Stomach (tissue), 9 donors: ENCODE results near the gene PLCB1. TPM values are rescaled to one million over a fixed set of nuclear protein-coding genes. Genes with fewer than 3 reads are reported as not detected.

Source experiments
- DNase-seq, 2 donors: peaks; one replicate each; pipeline versions ENCODE4 v3.0.0 to v3.0.0-alpha.2; 2013 to 2019
- H3K27ac ChIP-seq, 5 donors: fragments of 200-600 bp in 4 of 5; sonication (generic) in 4 of 5; one replicate each; pipeline ENCODE4 v1.5.1; 2013 to 2019; ENCODE audit warnings: mild to moderate bottlenecking in 1 of 5, moderate library complexity in 1 of 5
- H3K27me3 ChIP-seq, 3 donors: fragments of 200-600 bp; sonication (generic); one replicate each; pipeline ENCODE4 v1.5.1; 2017 to 2019; ENCODE audit warnings: mixed run types in 1 of 3
- H3K36me3 ChIP-seq, 4 donors: fragments of 200-600 bp; sonication (generic); 1 replicate in 3 of 4; 2 replicates in 1 of 4; pipeline ENCODE4 v1.5.1; 2016 to 2019
- H3K4me1 ChIP-seq, 4 donors: fragments of 200-600 bp; sonication (generic); one replicate each; pipeline ENCODE4 v1.5.1; 2016 to 2019
- H3K4me3 ChIP-seq, 4 donors: fragments of 200-600 bp; sonication (generic) in 3 of 4; one replicate each; pipeline ENCODE4 v1.5.1; 2016 to 2019; ENCODE audit warnings: mild to moderate bottlenecking in 1 of 4
- H3K9me3 ChIP-seq, 4 donors: fragments of 200-600 bp; sonication (generic); one replicate each; pipeline ENCODE4 v1.5.1; 2016 to 2019
- EP300 ChIP-seq: sonication (generic); formaldehyde crosslinking; IDR thresholded peaks from one replicate; pipeline ENCODE4 v1.6.1; 2017; ENCODE audit warnings: antibody characterized with exemption
- POLR2A ChIP-seq, 4 donors: fragments of 450-650 bp; IDR thresholded peaks; one replicate each; pipeline ENCODE4 v1.6.1; 2016; ENCODE audit warnings: antibody characterized with exemption in 4 of 4, control low read depth in 2 of 4, mild to moderate bottlenecking in 1 of 4, moderate library complexity in 1 of 4
- POLR2AphosphoS5 ChIP-seq, 3 donors: sonication (generic); formaldehyde crosslinking; IDR thresholded peaks; one replicate each; pipeline ENCODE4 v1.6.1; 2016; ENCODE audit warnings: antibody characterized with exemption in 3 of 3
- WGBS, 5 donors: extraction: QIAGEN DNeasy Blood & Tissue Kit in 3 of 5; methylation state at CpG; one replicate each; pipeline versions ENCODE4 v1.1.5 to v1.1.7; 2013 to 2018; 5-methylcytosine and 5-hydroxymethylcytosine counted together
- intact Hi-C: fragments of 100-400 bp; cut with DNase I; formaldehyde crosslinking; loops from one replicate; pipeline ENCODE4 v1.15.1; 2023; ENCODE audit warnings: low total_unique reads
- polyA plus RNA-seq, 3 donors: library from polyadenylated mRNA; stranded (reverse); fragments of 200-250 nt; gene quantifications; one replicate each; pipeline ENCODE4 v1.2.3, GENCODE V29; 2013
- total RNA-seq, 5 donors: library from RNA; depleted of rRNA; stranded (reverse); fragments of >200 nt; gene quantifications; one replicate each; pipeline versions ENCODE4 v1.1.0 to v1.2.3, GENCODE V29; 2014 to 2016
- TF ChIP-seq, protein P1 (sequence below), 7 experiments: fragments of 450-650 bp in 4 of 7; fragments of 200-600 bp in 3 of 7; sonication (generic) in 3 of 7; IDR thresholded peaks; one replicate each; pipeline ENCODE4 v1.5.1; 2016 to 2019; ENCODE audit warnings: antibody characterized with exemption in 7 of 7, control low read depth in 2 of 7, mild to moderate bottlenecking in 1 of 7
- donor health status: healthy with polysubstance abuse.
- donor health status: Bipolar disorder and iron deficiency.
- donor health status: healthy.

Gene PLCB1
- total and polyA plus RNA-seq, 8 donors: 4.1 to 66.5 (median 11.7) TPM

DNA sequence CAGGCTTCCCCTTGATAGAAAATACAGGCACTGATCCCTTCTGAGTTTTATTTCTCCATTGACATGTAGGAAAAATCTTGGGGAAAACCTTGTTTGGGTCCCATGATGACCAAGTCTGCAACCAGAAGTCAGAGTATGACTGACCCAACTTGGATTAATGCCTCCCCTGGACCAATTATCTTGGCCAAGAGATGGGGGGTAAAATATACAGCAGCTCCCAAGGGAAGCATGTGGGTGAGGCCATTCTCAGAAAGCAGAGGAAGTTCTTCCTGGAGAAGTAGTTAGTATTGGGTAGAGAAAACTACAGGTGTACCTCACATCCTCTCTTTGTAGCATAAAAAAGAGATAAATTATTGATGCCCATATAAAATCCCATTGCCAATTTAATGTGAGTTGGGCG is 651.7 kb downstream of the PLCB1 start:
- Histone ChIP-seq H3K36me3 (peaks cover 0 to 4% (median under 1%) of the 10 kb centered on the region in 4 donors), H3K4me1 (no peaks in the 10 kb centered on the region), H3K4me3 (no peak overlapping the region), H3K27me3 (no peaks in the 10 kb centered on the region), H3K9me3 (no peaks in the 10 kb centered on the region), H3K27ac (no peak overlapping the region)
- intact Hi-C loops: loop anchor here (10.0 kb wide), 1 partner anchor 581 kb away; no protein-coding TSS in a partner anchor
- 0 to 100% (median 54%) methylated on average over 1 of the region's 1 CpG for WGBS, 5 donors
- TF ChIP-seq POLR2AphosphoS5 (IDR thresholded peaks at IDR 0.05): no peak
- TF ChIP-seq EP300: no peak
- TF ChIP-seq POLR2A (IDR thresholded peaks at IDR 0.05): no peak
- TF ChIP-seq, protein P1, sequence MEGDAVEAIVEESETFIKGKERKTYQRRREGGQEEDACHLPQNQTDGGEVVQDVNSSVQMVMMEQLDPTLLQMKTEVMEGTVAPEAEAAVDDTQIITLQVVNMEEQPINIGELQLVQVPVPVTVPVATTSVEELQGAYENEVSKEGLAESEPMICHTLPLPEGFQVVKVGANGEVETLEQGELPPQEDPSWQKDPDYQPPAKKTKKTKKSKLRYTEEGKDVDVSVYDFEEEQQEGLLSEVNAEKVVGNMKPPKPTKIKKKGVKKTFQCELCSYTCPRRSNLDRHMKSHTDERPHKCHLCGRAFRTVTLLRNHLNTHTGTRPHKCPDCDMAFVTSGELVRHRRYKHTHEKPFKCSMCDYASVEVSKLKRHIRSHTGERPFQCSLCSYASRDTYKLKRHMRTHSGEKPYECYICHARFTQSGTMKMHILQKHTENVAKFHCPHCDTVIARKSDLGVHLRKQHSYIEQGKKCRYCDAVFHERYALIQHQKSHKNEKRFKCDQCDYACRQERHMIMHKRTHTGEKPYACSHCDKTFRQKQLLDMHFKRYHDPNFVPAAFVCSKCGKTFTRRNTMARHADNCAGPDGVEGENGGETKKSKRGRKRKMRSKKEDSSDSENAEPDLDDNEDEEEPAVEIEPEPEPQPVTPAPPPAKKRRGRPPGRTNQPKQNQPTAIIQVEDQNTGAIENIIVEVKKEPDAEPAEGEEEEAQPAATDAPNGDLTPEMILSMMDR (IDR thresholded peaks at IDR 0.05): no peak
- no peak for DNase-seq

- no peak overlapping the region for H3K27ac ChIP-seq
- intact Hi-C loops: loop anchor here (10.0 kb wide), 1 partner anchor 578 kb away; no protein-coding TSS in a partner anchor
- H3K9me3 ChIP-seq: no peaks in the 10 kb centered on the region
- 82 to 88% (median 87%) methylated on average over 6 of the region's 6 CpGs for WGBS, 5 donors
- TF ChIP-seq EP300: no peak
- TF ChIP-seq, protein P1 (IDR thresholded peaks at IDR 0.05): no peak
- no peak for TF ChIP-seq POLR2A (IDR thresholded peaks at IDR 0.05)
- TF ChIP-seq POLR2AphosphoS5 (IDR thresholded peaks at IDR 0.05): no peak
- H3K4me3 ChIP-seq: no peak overlapping the region
- no peaks in the 10 kb centered on the region for H3K27me3 ChIP-seq
- peaks cover 0 to 10% (median 5%) of the 10 kb centered on the region in 4 donors for H3K4me1 ChIP-seq
- DNase-seq: no peak
- peaks cover 0 to 7% (median 2%) of the 10 kb centered on the region in 4 donors for H3K36me3 ChIP-seq
Measured at GRCh38 chr20:8786383-8786782, 654.3 kb downstream of the PLCB1 start.

GRCh38 chr20:8787090-8787489 is 655.0 kb downstream of the PLCB1 start:
- Histone ChIP-seq H3K9me3 (no peaks in the 10 kb centered on the region), H3K36me3 (peaks cover 0 to 7% (median 2%) of the 10 kb centered on the region in 4 donors), H3K4me1 (peaks cover 0 to 10% (median 5%) of the 10 kb centered on the region in 4 donors), H3K4me3 (no peak overlapping the region), H3K27me3 (no peaks in the 10 kb centered on the region), H3K27ac (no peak overlapping the region)
- TF ChIP-seq EP300 (no peak), POLR2A (IDR thresholded peaks at IDR 0.05) (no peak), POLR2AphosphoS5 (IDR thresholded peaks at IDR 0.05) (no peak)
- TF ChIP-seq, protein P1 (IDR thresholded peaks at IDR 0.05): no peak
- no peak for DNase-seq
- intact Hi-C loops: loop anchor here (10.0 kb wide), 1 partner anchor 578 kb away; no protein-coding TSS in a partner anchor
- 76 to 87% (median 81%) methylated on average over 3 of the region's 3 CpGs for WGBS, 5 donors

- no peaks in the 10 kb centered on the region for H3K9me3 ChIP-seq
- H3K4me3 ChIP-seq: no peak overlapping the region
- no peak overlapping the region for H3K27ac ChIP-seq
- TF ChIP-seq, protein P1 (IDR thresholded peaks at IDR 0.05): no peak
- TF ChIP-seq POLR2A (IDR thresholded peaks at IDR 0.05) (no peak), POLR2AphosphoS5 (IDR thresholded peaks at IDR 0.05) (no peak), EP300 (no peak)
- peaks cover 0 to 7% (median 3%) of the 10 kb centered on the region in 4 donors for H3K36me3 ChIP-seq
- intact Hi-C loops: loop anchor here (10.0 kb wide), 1 partner anchor 577 kb away; no protein-coding TSS in a partner anchor
- H3K27me3 ChIP-seq: no peaks in the 10 kb centered on the region
- DNase-seq: no peak
- 92 to 100% (median 95%) methylated on average over 2 of the region's 2 CpGs for WGBS, 5 donors
- peaks cover 0 to 10% (median 5%) of the 10 kb centered on the region in 4 donors for H3K4me1 ChIP-seq
Measured at GRCh38 chr20:8788275-8788674, 656.2 kb downstream of the PLCB1 start.
